Activated CD4-positive, alpha-beta T cell treated with anti-CD3 and anti-CD28 coated beads, Interleukin-2, amount 10 ng/mL, durations not matched to agents 24 days and 14 days (primary cell): ENCODE results near the gene GSTA4. TPM values are rescaled to one million over a fixed set of nuclear protein-coding genes. Genes with fewer than 3 reads are reported as not detected.
"Not testable (repeated sequence)": the region's sequence is repeated elsewhere in the genome, so short reads cannot be mapped to it uniquely, and the experiment has no call there.

Experiments used
- DNase-seq: peaks from one replicate; pipeline ENCODE4 v3.0.0; 2022
- H3K27ac Mint-ChIP-seq: one replicate; pipeline ENCODE4 v1.8.0; 2022; ENCODE audit warnings: mild to moderate bottlenecking, mixed read lengths
- H3K27me3 Mint-ChIP-seq: one replicate; pipeline ENCODE4 v1.8.0; 2022; ENCODE audit warnings: mixed read lengths
- H3K36me3 Mint-ChIP-seq: one replicate; pipeline ENCODE4 v1.8.0; 2022; ENCODE audit warnings: low read depth, mild to moderate bottlenecking, mixed read lengths
- H3K4me1 Mint-ChIP-seq: one replicate; pipeline ENCODE4 v1.8.0; 2021; ENCODE audit warnings: mixed read lengths
- H3K4me3 Mint-ChIP-seq: one replicate; pipeline ENCODE4 v1.8.0; 2022; ENCODE audit warnings: mild to moderate bottlenecking, moderate library complexity, mixed read lengths
- H3K9me3 Mint-ChIP-seq: one replicate; pipeline ENCODE4 v1.8.0; 2021; ENCODE audit warnings: mixed read lengths
- intact Hi-C: fragments of 100-400 bp; cut with micrococcal nuclease; formaldehyde crosslinking; loops from one replicate; pipeline ENCODE4 v1.15.1; 2023
- total RNA-seq: library from RNA; stranded (reverse); gene quantifications from 2 replicates; pipeline ENCODE4 v1.2.3, GENCODE V29; 2022

Gene GSTA4
- total RNA-seq, 1 donor from 2014 or later: 28.7 TPM

- Mint-ChIP-seq H3K9me3 (peaks cover 7% of the 10 kb centered on the region), H3K27me3 (no peaks in the 10 kb centered on the region), H3K4me3 (no peak overlapping the region), H3K36me3 (peaks cover 34% of the 10 kb centered on the region), H3K4me1 (peaks cover 12% of the 10 kb centered on the region), H3K27ac (no peak overlapping the region)
- no peak for DNase-seq
- intact Hi-C loops: no loop called here
Observed at GRCh38 chr6:53028467-53028866, 33.4 kb upstream of the GSTA4 start.

- H3K9me3 Mint-ChIP-seq: peaks cover 7% of the 10 kb centered on the region
- H3K36me3 Mint-ChIP-seq: peaks cover 34% of the 10 kb centered on the region
- H3K27ac Mint-ChIP-seq: peak overlapping the region; percentile 71
- no peaks in the 10 kb centered on the region for H3K27me3 Mint-ChIP-seq
- intact Hi-C loops: no loop called here
- no peak for DNase-seq
- peaks cover 12% of the 10 kb centered on the region for H3K4me1 Mint-ChIP-seq
- H3K4me3 Mint-ChIP-seq: peak overlapping the region; percentile 20
Observed at GRCh38 chr6:53027131-53027718, 32.1 kb upstream of the GSTA4 start.

- Mint-ChIP-seq H3K27me3 (no peaks in the 10 kb centered on the region), H3K9me3 (peaks cover 7% of the 10 kb centered on the region), H3K27ac (peak overlapping the region; percentile 71), H3K4me3 (peak overlapping the region; percentile 20), H3K36me3 (peaks cover 34% of the 10 kb centered on the region), H3K4me1 (peaks cover 12% of the 10 kb centered on the region)
- DNase-seq: no peak
- intact Hi-C loops: no loop called here
Observed at GRCh38 chr6:53026526-53026925, 31.4 kb upstream of the GSTA4 start.

- Mint-ChIP-seq H3K36me3 (peaks cover 21% of the 10 kb centered on the region), H3K27ac (no peak overlapping the region), H3K4me3 (no peak overlapping the region), H3K27me3 (no peaks in the 10 kb centered on the region), H3K4me1 (peaks cover 12% of the 10 kb centered on the region), H3K9me3 (peaks cover 10% of the 10 kb centered on the region)
- intact Hi-C loops: no loop called here
- DNase-seq: no peak
Observed at GRCh38 chr6:53023323-53023722, 28.2 kb upstream of the GSTA4 start.

GRCh38 chr6:53020005-53020744, 25.1 kb upstream of the GSTA4 start:
- Mint-ChIP-seq H3K4me1 (peaks cover 3% of the 10 kb centered on the region), H3K4me3 (no peak overlapping the region), H3K27ac (no peak overlapping the region), H3K9me3 (peaks cover 5% of the 10 kb centered on the region), H3K27me3 (no peaks in the 10 kb centered on the region), H3K36me3 (peaks cover 21% of the 10 kb centered on the region)
- DNase-seq: no peak
- intact Hi-C loops: no loop called here

GRCh38 chr6:53018446-53018845, 23.4 kb upstream of the GSTA4 start:
- no peak for DNase-seq
- Mint-ChIP-seq H3K36me3 (peaks cover 25% of the 10 kb centered on the region), H3K27ac (no peak overlapping the region), H3K4me3 (no peak overlapping the region), H3K27me3 (no peaks in the 10 kb centered on the region), H3K4me1 (peaks cover 3% of the 10 kb centered on the region), H3K9me3 (peaks cover 3% of the 10 kb centered on the region)
- intact Hi-C loops: no loop called here

- H3K27me3 Mint-ChIP-seq: no peaks in the 10 kb centered on the region
- H3K36me3 Mint-ChIP-seq: peaks cover 40% of the 10 kb centered on the region
- no peaks in the 10 kb centered on the region for H3K9me3 Mint-ChIP-seq
- H3K4me3 Mint-ChIP-seq: no peak overlapping the region
- intact Hi-C loops: no loop called here
- no peak overlapping the region for H3K27ac Mint-ChIP-seq
- no peak for DNase-seq
- no peaks in the 10 kb centered on the region for H3K4me1 Mint-ChIP-seq
Observed at GRCh38 chr6:53015486-53015885, 20.4 kb upstream of the GSTA4 start.

GRCh38 chr6:53014744-53015143, 19.7 kb upstream of the GSTA4 start:
- DNase-seq: no peak
- H3K36me3 Mint-ChIP-seq: peaks cover 46% of the 10 kb centered on the region
- no peak overlapping the region for H3K27ac Mint-ChIP-seq
- H3K27me3 Mint-ChIP-seq: no peaks in the 10 kb centered on the region
- H3K4me3 Mint-ChIP-seq: no peak overlapping the region
- no peaks in the 10 kb centered on the region for H3K9me3 Mint-ChIP-seq
- H3K4me1 Mint-ChIP-seq: no peaks in the 10 kb centered on the region
- intact Hi-C loops: no loop called here

- Mint-ChIP-seq H3K4me1 (no peaks in the 10 kb centered on the region), H3K9me3 (no peaks in the 10 kb centered on the region), H3K27ac (no peak overlapping the region), H3K4me3 (no peak overlapping the region), H3K36me3 (peaks cover 51% of the 10 kb centered on the region), H3K27me3 (no peaks in the 10 kb centered on the region)
- DNase-seq: no peak
- intact Hi-C loops: no loop called here
Observed at GRCh38 chr6:53014063-53014462, 19.0 kb upstream of the GSTA4 start.

GRCh38 chr6:53011979-53012378, 16.9 kb upstream of the GSTA4 start:
- no peak overlapping the region for H3K4me3 Mint-ChIP-seq
- no peak for DNase-seq
- H3K27ac Mint-ChIP-seq: no peak overlapping the region
- H3K4me1 Mint-ChIP-seq: no peaks in the 10 kb centered on the region
- peaks cover 43% of the 10 kb centered on the region for H3K36me3 Mint-ChIP-seq
- H3K27me3 Mint-ChIP-seq: no peaks in the 10 kb centered on the region
- no peaks in the 10 kb centered on the region for H3K9me3 Mint-ChIP-seq
- intact Hi-C loops: no loop called here

- H3K36me3 Mint-ChIP-seq: peaks cover 51% of the 10 kb centered on the region
- H3K4me3 Mint-ChIP-seq: no peak overlapping the region
- H3K9me3 Mint-ChIP-seq: no peaks in the 10 kb centered on the region
- H3K27ac Mint-ChIP-seq: no peak overlapping the region
- H3K4me1 Mint-ChIP-seq: no peaks in the 10 kb centered on the region
- no peak for DNase-seq
- H3K27me3 Mint-ChIP-seq: no peaks in the 10 kb centered on the region
- intact Hi-C loops: no loop called here
Observed at GRCh38 chr6:53010504-53010903, 15.4 kb upstream of the GSTA4 start.

- no peak overlapping the region for H3K27ac Mint-ChIP-seq
- DNase-seq: no peak
- no peaks in the 10 kb centered on the region for H3K27me3 Mint-ChIP-seq
- H3K4me3 Mint-ChIP-seq: no peak overlapping the region
- H3K4me1 Mint-ChIP-seq: no peaks in the 10 kb centered on the region
- H3K9me3 Mint-ChIP-seq: no peaks in the 10 kb centered on the region
- peaks cover 52% of the 10 kb centered on the region for H3K36me3 Mint-ChIP-seq
- intact Hi-C loops: no loop called here
Observed at GRCh38 chr6:53009511-53009910, 14.4 kb upstream of the GSTA4 start.

- H3K27ac Mint-ChIP-seq: no peak overlapping the region
- H3K4me1 Mint-ChIP-seq: no peaks in the 10 kb centered on the region
- intact Hi-C loops: no loop called here
- H3K9me3 Mint-ChIP-seq: no peaks in the 10 kb centered on the region
- no peak for DNase-seq
- peaks cover 52% of the 10 kb centered on the region for H3K36me3 Mint-ChIP-seq
- H3K27me3 Mint-ChIP-seq: no peaks in the 10 kb centered on the region
- H3K4me3 Mint-ChIP-seq: no peak overlapping the region
Observed at GRCh38 chr6:53009056-53009455, 14.0 kb upstream of the GSTA4 start.

- H3K4me3 Mint-ChIP-seq, intact Hi-C loops, DNase-seq, H3K9me3 Mint-ChIP-seq, H3K27ac Mint-ChIP-seq, H3K4me1 Mint-ChIP-seq, H3K27me3 Mint-ChIP-seq: not testable (repeated sequence)
- H3K36me3 Mint-ChIP-seq: peaks cover 49% of the 10 kb centered on the region
Observed at GRCh38 chr6:53008192-53008687, 13.2 kb upstream of the GSTA4 start.
